Epithelial cell of esophagus (primary cell): ENCODE results near the gene MKRN2.
"Not testable (repeated sequence)": the region's sequence is repeated elsewhere in the genome, so short reads cannot be mapped to it uniquely, and the experiment has no call there.

Experiments
- DNase-seq: peaks from one replicate; pipeline ENCODE4 v3.0.0; 2010; ENCODE audit warnings: low read depth
- H3K4me3 ChIP-seq: 2 replicates; pipeline ENCODE4 v1.5.1; 2011; ENCODE audit warnings: mild to moderate bottlenecking, low read length, control low read depth
- TF ChIP-seq, protein P1 (sequence below): IDR thresholded peaks from 2 replicates; pipeline ENCODE4 v1.5.1; 2011; ENCODE audit warnings: low read depth, mild to moderate bottlenecking, low read length, control low read depth, inconsistent platforms; ENCODE audit not compliant: insufficient read depth; ENCODE audit errors: missing control alignments

MKRN2 gene

DNA sequence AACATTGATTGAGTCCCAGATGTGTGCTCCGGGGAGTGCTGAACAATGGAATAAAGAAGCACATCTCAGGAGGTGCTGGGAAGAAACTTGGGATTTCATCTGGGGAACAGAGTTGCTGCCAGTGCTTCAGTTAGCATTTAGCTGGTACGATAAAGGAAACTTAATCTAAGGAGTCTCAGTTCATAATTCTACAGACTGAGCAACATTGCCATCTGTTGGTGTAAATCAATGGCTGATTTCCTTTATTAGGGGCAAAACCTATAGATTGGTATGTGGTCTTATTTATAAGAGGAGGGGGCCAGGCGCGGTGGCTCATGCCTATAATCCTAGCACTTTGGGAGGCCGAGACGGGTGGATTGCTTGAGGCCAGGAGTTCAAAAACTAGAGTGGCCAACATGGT, 20.5 kb upstream of the MKRN2 start:
- H3K4me3 ChIP-seq, result no peak overlapping the region
- no peak for DNase-seq
- TF ChIP-seq, protein P1, sequence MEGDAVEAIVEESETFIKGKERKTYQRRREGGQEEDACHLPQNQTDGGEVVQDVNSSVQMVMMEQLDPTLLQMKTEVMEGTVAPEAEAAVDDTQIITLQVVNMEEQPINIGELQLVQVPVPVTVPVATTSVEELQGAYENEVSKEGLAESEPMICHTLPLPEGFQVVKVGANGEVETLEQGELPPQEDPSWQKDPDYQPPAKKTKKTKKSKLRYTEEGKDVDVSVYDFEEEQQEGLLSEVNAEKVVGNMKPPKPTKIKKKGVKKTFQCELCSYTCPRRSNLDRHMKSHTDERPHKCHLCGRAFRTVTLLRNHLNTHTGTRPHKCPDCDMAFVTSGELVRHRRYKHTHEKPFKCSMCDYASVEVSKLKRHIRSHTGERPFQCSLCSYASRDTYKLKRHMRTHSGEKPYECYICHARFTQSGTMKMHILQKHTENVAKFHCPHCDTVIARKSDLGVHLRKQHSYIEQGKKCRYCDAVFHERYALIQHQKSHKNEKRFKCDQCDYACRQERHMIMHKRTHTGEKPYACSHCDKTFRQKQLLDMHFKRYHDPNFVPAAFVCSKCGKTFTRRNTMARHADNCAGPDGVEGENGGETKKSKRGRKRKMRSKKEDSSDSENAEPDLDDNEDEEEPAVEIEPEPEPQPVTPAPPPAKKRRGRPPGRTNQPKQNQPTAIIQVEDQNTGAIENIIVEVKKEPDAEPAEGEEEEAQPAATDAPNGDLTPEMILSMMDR, result no peak

DNA sequence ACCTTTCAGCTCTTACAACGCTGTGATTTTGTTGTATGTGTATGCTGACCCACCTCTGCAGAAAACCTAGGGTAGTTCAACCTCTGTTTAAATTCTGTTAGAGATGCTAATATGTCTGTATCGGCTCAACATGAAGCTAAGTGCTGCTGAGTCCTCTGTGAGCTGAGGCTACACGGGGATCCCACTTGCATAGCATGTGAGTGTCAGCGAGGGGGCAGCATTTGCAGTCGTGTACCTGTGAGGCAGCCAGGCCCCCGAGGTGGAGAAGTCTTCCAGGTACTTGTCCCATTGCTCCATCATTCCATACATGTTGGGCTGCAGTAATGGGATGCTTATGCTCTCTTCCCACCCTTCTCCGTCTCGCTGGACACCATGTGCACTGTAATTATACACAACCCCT, 15.3 kb upstream of the MKRN2 start:
- peak; percentile 40 for DNase-seq
- no peak overlapping the region for H3K4me3 ChIP-seq
- TF ChIP-seq, protein P1, result peak; percentile 36

DNA sequence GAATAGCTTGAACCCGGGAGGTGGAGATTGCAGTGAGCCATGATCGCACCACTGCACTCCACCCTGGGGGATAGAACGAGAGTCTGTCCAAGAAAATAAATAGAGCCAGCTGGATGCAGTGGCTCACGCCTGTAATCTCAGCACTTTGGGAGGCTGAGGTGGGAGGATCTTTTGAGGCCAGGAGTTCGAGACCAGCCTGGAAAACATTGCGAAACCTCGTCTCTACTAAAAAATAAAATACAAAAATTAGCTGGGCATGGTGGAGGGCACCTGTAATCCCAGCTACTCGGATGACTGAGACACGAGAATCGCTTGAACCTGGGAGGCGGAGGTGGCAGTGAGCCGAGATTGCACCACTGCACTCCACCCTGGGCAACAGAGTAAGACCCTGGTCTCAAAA, 13.4 kb upstream of the MKRN2 start:
- not testable (repeated sequence) for DNase-seq, H3K4me3 ChIP-seq

DNA sequence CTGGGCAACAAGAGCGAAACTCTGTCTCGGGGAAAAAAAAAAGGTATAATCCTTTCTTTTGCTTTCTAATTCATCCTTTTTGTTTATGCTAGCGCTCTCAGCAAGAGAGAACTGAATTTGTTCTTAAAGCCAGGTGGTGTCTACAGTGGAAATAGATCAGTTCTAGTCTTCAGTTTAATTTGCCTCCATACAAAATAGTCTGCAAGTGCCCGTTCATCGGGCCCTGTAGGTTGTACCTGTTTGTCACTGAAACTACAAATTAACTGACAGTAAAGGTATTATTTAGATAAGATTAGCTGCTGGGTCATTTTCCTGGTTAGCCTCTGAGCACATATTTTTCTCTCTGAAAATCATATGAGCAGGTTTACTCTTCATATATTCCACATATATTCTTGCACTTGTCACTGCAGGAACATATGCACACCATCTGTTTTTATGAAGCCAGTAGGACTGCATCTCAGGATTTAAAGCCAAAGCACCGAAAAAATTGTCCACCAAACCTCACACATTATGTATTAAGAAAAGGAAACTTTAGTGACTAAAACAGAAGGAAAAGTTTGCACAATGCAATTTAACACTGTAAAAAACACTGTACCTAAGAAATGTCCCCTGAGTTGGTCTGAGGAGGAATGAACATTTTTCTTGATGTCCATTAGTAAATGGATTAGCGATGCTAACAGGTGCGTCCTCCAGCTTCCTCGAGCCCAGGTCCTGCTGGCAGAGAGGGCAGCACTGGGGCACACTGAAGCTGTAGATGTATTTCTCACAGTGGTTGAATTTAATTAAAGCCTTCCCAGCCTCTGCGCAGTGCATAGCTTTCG, 12.0 kb upstream of the MKRN2 start:
- TF ChIP-seq, protein P1, result no peak
- peak overlapping the region; percentile 64 for H3K4me3 ChIP-seq
- no peak for DNase-seq

DNA sequence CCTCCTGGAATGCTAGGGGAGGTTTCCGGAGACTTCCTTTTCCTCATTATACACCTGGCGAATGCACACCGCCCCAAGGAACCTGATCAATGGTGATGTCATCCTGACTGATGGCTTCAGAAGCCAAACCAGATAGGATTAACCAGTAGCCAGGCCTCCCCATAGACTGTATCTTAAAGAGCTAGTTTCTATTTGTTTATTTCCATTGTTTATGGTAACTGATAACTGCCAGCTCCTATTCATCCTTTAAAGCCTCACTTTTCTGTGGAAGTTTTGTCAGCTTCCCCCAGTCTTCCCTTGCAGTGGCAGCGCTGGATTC, 11.5 kb upstream of the MKRN2 start, which contains the start of gene MKRN2OS:
MKRN2OS (minus strand) TSS at position 27 of the 319 bp plus-strand sequence. CDS start 35 bp downstream, outside the sequence.
- peak within 1 kb of the TSS; percentile 64 for H3K4me3 ChIP-seq
- TF ChIP-seq, protein P1, result no peak

DNA sequence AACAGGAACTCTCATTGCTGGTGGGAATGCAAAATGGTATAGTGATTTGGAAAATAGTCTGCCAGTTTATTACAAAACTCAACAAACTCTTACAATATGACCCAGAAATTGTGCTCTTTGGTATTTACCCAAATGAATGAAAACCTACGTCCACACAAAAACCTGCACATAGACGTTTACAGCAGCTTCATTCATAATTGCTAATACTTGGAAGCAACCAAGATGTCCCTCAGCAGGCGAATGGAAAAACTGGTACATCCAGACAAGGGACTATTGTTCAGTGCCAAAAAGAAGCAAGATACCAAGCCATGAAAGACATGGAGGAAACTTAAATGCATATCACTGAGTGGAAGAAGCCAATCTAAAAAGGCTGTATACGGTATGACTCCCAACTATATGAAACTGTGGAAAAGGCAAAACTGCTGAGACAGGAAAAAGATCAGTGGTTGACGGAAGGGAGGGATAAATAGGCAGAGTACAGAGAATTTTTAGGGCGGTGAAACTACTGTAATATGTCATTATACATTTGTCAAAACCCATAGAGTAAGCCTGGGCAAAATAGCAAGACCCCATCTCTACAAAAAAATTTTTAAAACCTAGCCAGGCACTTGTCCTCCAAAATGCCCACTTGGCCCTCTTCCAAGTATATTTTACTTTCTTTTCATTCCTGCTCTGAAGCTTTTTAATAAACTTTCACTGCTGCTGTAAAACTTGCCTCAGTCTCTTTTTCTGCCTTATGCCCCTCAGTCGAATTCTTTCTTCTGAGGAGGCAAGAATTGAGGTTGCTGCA, 6.7 kb upstream of the MKRN2 start:
- TF ChIP-seq, protein P1, result no peak
- no peak overlapping the region for H3K4me3 ChIP-seq

More for the DNA sequence above, 11.5 kb upstream of the MKRN2 start, which contains the start of gene MKRN2OS:
- peak; percentile 95 for DNase-seq

DNA sequence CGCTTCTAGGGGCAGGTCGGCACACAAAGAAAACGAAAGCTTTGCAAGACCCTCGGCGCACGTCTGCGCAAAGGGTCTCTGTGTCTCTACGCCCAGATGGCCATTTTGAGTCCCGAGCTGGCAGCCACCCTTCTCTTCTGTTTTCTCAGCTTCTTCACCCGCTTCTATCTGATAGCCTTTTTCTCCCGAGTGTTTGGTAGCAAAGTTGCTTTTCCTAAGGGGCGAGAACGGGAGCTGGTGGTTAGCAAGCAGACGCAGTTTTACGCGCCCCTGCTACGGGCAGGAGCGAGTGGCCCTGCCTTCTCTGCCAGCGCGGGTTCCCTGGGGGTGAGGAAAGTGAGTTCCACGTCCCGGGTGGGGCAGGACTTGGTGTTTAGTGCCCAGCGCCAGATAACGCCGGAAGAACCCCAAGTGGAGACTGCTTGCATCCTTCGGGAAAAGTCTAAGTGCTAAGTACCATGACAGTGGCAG, 2.9 kb upstream of the MKRN2 start:
- TF ChIP-seq, protein P1, result no peak
- peak; percentile 32 for DNase-seq
- peak overlapping the region; percentile 48 for H3K4me3 ChIP-seq

More for the DNA sequence above, 6.7 kb upstream of the MKRN2 start:
- DNase-seq, result no peak
